NCI-H2227 treated with DMSO at 0.1 percent for 48 hours (cell line): ENCODE measurements around the gene DSG3.

ENCODE experiments used
- DNase-seq: peaks from one replicate; lab custom pipeline; 2025; lab: John Stamatoyannopoulos, UW

The DSG3 gene

GRCh38 chr18:31430072-31430471, 17.5 kb upstream of the DSG3 start:
- no peak for DNase-seq

- no peak for DNase-seq
These were observed 17.0 kb upstream of the DSG3 start for GRCh38 chr18:31430554-31430953.

- DNase-seq: no peak
These were observed 15.2 kb upstream of the DSG3 start for GRCh38 chr18:31432316-31432715.

- no peak for DNase-seq
These were observed 10.7 kb upstream of the DSG3 start for GRCh38 chr18:31436825-31437224.

- no peak for DNase-seq
These were observed 9.1 kb upstream of the DSG3 start for GRCh38 chr18:31438402-31438801.

GRCh38 chr18:31439807-31440325, 7.7 kb upstream of the DSG3 start:
- DNase-seq: no peak

GRCh38 chr18:31440787-31441186, 6.8 kb upstream of the DSG3 start:
- no peak for DNase-seq

- no peak for DNase-seq
These were observed 6.0 kb upstream of the DSG3 start for GRCh38 chr18:31441493-31441892.

- no peak for DNase-seq
These were observed 3.4 kb upstream of the DSG3 start for GRCh38 chr18:31444142-31444541.

GRCh38 chr18:31445908-31446307, 1.6 kb upstream of the DSG3 start:
- DNase-seq: no peak

GRCh38 chr18:31446854-31447253, 687 bp upstream of the DSG3 start:
- no peak for DNase-seq

GRCh38 chr18:31450409-31450808, 2.9 kb downstream of the DSG3 start:
- DNase-seq: no peak

GRCh38 chr18:31451625-31452024, 4.1 kb downstream of the DSG3 start:
- DNase-seq: no peak

- DNase-seq: no peak
These were observed 6.6 kb downstream of the DSG3 start for GRCh38 chr18:31454066-31454708.

GRCh38 chr18:31469629-31470028, 22.1 kb downstream of the DSG3 start:
- DNase-seq: no peak

GRCh38 chr18:31478688-31479087, 31.1 kb downstream of the DSG3 start:
- DNase-seq: no peak

GRCh38 chr18:31482051-31482450, 34.5 kb downstream of the DSG3 start:
- no peak for DNase-seq

- DNase-seq: no peak
These were observed 35.9 kb downstream of the DSG3 start for GRCh38 chr18:31483396-31483795.

- no peak for DNase-seq
These were observed 36.9 kb downstream of the DSG3 start for GRCh38 chr18:31484461-31484860.

GRCh38 chr18:31486165-31486564, 38.6 kb downstream of the DSG3 start:
- no peak for DNase-seq

- no peak for DNase-seq
These were observed 39.9 kb downstream of the DSG3 start for GRCh38 chr18:31487246-31488015.

- DNase-seq: no peak
These were observed 41.8 kb downstream of the DSG3 start for GRCh38 chr18:31489311-31489710.

- no peak for DNase-seq
These were observed 42.8 kb downstream of the DSG3 start for GRCh38 chr18:31490387-31490786.

- DNase-seq: no peak
These were observed 43.3 kb downstream of the DSG3 start for GRCh38 chr18:31490833-31491232.
